ENCODE measurements around the gene SLC12A2.

The SLC12A2 gene

DNA sequence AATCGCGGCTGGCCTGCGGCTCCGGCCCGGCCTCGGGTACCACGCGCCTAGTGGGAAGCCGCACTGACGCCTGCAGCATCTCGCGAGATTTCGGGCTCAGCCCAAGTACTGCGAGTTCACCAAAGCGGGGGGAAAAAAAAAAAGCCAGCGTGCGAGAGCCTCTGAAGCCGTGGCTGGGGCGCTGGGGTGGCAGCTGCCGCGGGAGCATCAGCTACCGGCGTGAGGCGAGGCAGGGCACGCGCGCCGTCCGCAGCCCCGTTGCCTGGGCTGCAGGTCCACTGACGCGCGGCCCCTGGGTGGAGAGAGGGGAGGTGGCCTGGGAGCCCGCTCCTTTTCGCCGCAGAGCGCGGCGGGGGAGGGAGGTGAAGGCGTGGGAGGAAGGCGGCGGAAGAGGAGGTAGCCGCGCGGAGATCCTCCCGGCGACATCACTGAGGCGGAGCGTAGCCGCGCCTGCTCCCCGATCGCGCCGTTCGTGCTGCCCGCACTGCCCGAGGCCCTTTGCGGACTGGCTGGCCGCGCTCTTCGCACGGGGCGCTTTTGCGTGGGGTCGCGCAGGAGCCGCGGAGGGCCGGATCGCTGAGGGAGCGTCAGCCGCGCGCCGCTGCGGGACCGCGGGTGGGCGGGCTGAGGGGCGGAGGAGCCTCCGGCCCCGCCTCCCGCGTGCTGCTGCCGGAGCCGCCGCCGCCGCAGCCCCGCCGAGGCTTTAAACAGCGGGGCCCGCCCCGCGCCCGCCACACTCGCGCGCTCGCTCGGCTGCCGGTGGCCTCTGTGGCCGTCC lies at the start of gene SLC12A2:
Gene SLC12A2 (plus strand): TSS at position 734 of the 778 bp plus-strand sequence. CDS start 189 bp downstream, outside the sequence.
- DNase-seq, result peak; percentile 91

DNA sequence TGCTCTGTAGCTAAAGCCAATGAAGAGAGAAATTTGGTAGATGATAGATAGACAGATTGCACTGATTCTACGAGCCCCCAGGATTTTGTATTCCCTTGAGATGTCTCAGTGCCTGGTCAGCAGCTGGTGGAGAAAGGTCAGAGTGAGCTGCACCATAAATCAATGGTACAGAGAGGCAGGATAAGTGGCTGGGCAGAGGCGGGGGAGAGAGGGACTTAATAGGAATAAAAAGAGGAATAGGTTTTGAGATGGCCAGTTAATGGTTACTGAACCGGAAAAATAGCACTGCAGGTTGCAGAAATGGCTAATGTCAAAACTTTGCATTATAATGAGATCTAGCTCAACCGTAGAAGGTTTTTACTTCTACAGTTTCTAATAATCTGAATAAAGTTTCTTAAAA lies 47.9 kb upstream of the SLC12A2 start:
- no peak for DNase-seq

DNA sequence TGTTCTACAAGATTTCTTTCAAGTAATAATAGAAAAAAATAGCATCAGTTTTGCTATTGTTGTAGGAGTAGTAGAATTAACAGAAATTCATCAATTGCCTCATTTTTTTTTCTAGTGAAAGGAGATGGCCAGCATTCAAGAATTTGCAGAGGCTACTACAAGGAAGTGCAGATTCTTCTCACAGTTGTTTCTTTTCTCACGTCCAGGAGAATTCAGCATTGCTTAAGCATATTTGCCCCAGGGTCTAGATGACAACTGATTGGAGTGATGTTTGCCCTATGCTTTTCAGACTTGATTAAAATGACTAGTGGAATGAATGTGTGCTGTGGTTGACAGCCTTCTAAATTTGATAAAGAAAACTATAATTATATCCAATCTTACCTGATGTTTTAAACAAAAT lies 46.6 kb upstream of the SLC12A2 start:
- DNase-seq, result no peak

DNA sequence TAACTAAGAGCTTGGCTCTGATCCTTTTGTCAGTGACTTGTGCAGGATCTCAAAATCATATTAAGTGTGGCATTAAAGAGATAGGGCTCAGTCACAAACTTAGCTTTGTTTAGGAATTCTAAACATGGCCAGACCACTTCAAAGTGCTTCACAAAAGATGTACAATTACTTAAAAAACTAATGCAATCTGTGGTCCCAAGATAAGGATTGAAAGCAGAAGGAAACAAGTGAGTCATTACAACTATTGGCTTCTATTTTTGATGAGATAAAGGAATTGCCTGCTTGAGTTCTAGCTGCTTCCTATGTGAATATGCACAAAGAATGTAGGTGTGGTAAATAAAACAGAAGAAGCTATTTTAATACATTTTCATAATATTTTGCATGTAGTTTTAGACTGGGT lies 44.9 kb upstream of the SLC12A2 start:
- no peak for DNase-seq

DNA sequence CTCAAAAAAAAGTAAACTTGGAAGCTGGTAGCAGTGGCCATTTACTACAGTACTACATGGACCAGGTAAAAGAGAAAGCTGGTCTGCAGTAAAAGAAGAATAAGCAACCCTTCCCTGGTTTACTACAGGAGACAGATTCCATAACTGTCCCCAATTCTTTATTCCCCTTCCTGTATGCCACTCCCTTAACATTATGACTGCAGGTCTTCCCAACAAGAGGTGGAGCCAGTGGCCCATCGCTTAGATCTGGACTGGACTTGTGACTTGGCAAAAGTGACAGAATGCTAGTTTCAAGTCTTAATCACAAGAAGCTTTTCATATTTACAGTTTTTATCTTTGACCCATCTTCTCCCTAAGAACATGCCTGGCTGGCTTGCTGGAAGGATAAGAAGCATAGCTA lies 42.6 kb upstream of the SLC12A2 start:
- no peak for DNase-seq

DNA sequence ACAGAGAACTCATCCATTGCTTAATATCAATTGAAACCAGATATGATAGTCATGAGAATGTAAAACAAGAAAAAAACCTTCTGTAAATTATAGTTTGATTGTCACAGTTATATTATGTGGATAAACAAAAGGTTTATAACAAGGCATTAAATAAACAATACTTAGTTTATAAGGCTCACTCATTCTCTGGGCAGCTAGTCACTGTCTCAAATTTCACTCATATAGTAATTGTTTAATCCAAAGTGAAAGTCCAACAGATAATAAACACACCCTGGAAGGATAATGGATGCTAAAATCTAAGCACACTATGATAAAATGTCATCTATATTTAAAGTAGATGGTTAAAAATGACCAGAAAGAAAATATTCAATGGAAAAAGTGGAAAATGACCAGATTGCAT lies 30.8 kb upstream of the SLC12A2 start:
- no peak for DNase-seq

DNA sequence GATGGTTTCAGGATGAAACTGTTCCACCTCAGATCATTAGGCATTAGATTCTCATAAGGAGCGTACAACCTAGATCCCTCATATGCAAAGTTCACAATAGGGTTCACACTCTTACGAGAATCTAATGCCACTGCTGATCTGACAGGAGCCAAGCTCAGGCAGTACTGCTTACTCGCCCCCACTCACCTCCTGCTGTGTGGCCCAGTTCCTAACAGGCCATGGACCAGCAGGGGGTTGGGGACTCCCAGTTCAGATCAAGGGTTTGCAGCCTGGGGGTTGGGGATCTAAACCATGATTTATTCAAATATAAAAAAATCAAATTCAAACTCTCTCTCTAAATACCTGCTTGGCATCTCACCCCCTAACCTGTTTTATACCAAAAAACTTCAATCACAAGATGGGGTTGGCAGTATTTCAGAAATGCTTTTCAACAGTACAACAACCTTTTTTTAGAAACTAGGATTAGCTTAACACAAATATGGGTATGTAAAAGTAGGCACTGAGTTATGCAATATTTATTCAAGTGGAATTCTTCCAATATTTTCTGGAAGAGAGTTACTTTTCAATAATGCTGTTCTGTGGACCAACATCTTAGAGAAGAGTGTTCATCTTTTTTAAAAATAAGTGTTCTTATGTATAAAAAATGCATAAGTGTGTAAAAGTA lies 30.1 kb upstream of the SLC12A2 start:
- DNase-seq, result no peak

DNA sequence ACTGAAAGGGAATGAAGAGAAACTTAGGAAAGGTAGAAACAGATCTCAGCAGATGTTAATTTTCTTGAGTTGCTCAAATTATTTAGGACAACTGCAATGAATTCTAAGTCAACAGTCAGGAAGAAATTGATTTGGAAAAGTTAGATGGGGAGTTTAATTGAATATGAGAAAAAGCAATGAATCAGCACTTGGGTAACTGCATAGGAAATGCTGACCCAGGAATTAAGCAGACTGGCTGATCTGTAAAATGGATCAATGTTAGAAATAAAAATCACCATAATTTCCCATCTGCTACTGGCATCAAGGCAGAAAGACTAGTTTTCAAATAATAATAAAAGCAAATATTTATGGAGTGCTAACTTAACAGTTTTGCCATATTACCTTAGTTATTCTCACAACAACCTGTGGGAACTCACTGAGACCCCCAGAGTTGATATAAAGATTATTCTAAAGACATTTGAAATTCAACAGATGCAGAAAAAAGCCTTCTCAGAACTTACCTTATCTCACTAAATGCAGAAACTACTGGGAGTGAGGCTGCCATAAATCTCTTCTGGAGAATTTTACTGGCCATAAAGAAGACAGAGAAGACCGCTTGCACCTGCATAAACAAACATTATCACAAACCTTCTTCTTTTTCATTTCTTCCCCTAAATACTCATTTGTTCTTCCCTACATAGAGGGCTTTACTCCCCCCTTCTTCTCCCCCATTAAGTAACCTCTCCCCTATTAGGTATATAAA lies 22.8 kb upstream of the SLC12A2 start:
- DNase-seq, result no peak

DNA sequence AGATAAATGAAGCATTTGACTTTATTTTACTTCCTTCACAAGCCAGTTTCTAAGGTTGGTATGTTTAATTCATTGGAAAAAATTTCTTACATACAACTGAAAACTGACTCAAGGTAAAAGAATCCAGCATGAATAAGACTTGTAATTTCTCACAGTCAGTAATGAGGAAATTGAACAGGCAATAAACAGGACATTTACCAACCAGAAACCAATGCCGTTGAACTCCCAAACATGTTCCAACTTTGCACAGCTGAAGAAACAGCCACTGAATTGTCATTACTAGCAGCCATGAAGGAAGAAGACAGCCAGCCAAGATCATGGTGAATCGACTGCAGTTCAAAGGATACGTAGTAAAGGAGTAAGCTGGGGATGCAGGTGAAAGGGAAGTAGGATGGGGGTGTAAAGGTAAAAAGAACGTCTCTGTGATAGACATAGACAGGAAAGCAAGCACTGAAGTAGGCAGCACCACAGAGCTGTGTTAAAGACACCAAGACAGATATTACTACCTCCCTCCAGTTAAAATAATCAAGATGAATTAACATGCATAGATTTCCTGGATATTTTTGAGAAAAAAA lies 21.3 kb upstream of the SLC12A2 start:
- DNase-seq, result no peak

DNA sequence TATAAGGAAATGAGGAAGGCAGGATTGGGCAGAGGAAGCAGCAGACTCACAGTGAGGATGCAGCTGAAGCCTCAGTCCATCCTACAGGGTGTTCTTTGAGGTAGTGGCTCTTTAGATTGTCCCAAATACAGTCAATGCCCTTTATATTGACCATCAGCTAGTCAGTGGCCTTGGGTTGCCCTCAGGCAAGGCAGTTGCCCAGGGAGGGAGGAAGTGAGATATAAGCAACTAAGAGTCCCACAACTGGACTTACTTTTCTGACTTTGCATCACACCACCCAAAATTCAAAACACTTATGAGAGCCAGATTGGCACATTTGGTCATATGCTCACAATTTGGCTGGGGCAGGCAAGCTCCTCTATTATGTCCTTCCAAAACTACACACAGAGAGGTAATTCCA lies 9.4 kb upstream of the SLC12A2 start:
- no peak for DNase-seq

DNA sequence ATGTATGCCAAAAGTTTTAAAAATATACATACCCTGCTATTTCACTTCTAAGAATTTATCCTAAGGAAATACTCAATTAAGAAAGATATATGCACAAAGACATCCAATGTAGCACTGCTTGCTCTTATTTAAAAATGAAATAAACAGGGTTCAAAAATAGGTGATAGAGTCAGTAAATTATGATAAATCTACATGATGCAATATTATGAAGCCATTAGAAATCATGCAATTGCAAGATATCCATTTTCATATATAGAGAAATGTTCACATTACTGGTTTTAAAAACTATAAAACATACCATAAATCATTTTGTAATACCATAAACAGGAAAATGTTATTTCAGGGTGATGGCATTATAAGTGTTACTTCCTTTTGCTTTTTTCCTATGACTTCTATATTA lies 8.6 kb upstream of the SLC12A2 start:
- no peak for DNase-seq

DNA sequence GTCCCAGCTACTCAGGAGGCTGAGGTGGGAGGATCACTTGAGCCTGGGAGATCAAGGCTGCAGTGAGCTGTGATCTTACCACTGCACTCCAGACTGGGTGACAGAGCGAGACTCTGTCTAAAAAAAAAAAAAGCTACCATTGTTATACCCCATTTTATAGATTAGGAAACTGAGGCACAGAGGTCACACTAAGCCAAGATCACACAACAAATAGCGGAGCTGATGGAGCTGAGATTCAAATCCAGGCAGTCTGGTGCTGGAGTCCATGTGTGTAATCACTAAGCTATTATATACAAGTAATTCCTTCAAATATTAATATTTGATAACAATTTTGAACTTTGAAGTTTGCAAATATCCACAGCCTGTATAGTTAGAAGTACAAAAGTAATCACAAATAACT lies 6.0 kb upstream of the SLC12A2 start:
- DNase-seq, result no peak

DNA sequence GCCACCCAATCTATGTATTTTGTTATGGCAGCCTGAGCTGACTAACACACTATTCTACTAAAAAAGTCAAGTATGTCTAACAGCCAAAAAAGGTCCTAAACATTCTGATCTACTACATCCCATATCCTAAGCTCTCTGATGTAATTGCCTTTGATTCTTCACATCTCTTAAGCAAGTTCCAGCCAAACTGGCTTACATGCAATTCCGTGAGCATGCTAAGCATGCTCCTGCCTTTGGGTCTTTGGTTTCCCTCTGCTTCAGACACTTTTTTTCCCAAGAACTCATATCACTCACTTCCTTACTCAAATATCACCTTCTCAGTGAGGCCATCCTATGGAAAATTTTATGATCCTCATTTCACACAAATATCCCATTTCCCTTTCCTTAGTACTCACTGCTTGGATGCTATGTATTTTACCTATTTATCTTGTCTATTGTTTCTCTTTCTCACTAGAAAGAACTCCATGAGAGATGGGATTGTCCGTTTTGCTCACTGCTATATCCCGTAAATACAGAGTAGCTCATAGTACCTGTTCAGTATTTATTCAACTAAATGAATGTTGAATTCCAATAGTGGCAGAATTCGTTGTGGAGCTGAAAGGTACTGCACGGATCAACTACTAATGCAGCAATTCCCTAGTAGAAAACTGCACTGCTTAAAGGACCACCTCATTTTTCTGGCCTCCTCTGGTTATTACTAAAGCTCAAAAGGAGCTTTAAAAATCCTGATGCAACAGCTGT lies 2.3 kb upstream of the SLC12A2 start:
- no peak for DNase-seq

DNA sequence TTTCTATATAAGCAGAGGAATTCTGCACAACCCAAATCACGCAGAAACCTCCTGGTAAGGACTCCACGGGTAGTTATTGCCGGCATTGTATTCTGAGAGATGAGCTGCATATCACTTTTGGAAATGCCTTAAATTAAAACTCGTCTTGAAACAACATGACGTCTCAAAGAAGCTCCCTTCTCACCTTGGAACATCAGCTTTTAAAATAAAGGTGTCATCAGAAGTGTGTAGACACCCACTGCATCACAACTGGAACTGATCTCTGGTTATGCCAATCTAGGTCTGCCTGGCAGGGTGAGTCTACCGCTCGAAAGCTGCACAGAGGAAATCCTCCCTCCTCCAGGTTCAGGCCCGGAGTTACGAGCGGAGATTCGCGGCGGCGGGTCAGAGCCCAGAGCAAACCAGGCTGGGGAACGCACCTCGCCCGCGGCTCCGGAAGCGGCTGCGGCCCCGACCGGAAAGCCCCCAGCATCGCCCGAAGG lies 974 bp upstream of the SLC12A2 start:
- no peak for DNase-seq

DNA sequence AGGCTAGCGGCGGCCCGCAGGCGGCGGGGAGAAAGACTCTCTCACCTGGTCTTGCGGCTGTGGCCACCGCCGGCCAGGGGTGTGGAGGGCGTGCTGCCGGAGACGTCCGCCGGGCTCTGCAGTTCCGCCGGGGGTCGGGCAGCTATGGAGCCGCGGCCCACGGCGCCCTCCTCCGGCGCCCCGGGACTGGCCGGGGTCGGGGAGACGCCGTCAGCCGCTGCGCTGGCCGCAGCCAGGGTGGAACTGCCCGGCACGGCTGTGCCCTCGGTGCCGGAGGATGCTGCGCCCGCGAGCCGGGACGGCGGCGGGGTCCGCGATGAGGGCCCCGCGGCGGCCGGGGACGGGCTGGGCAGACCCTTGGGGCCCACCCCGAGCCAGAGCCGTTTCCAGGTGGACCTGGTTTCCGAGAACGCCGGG lies 253 bp downstream of the SLC12A2 start:
- no peak for DNase-seq

DNA sequence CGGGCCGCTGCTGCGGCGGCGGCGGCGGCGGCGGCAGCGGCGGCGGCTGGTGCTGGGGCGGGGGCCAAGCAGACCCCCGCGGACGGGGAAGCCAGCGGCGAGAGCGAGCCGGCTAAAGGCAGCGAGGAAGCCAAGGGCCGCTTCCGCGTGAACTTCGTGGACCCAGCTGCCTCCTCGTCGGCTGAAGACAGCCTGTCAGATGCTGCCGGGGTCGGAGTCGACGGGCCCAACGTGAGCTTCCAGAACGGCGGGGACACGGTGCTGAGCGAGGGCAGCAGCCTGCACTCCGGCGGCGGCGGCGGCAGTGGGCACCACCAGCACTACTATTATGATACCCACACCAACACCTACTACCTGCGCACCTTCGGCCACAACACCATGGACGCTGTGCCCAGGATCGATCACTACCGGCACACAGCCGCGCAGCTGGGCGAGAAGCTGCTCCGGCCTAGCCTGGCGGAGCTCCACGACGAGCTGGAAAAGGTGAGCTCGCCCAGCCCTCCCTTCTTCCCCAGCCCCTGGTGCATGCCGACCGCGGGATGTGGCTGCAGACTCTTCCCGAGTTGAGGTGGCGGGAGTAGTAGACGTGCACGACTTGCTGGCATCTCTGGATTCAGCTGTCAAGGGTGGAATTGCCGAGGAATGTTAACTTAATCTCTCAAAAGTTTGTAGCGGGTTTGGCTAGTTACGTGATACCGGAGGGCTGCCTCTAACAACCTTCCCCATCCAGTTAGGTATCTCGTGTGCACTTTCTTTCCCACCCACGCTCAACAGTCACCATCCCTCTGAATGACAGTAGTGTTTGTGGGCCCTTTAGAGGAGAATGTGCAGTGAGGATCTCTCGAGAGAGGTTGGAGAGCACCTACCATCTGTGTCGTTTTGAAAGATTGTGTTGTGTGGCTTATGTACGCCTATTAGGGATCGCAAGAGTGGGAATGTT lies 932 bp downstream of the SLC12A2 start:
- peak; percentile 63 for DNase-seq

DNA sequence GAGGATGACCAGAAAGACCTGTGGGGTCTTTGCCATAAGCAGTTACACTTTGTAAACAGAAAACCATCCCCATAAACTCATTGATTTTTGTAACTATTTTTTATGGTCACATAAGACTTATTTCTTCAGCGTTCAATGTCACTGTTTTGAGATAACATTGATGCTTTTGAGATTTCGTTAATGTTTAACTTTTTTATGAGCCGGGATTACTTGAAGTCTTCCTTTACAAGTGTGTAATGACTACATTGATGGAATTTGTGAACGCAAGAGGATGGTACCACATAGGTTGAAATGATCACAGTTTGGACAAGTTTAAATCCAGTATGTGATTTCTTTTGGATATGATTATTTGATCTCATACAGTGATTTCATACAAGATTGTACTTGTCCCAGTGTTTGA lies 1.8 kb downstream of the SLC12A2 start:
- no peak for DNase-seq

DNA sequence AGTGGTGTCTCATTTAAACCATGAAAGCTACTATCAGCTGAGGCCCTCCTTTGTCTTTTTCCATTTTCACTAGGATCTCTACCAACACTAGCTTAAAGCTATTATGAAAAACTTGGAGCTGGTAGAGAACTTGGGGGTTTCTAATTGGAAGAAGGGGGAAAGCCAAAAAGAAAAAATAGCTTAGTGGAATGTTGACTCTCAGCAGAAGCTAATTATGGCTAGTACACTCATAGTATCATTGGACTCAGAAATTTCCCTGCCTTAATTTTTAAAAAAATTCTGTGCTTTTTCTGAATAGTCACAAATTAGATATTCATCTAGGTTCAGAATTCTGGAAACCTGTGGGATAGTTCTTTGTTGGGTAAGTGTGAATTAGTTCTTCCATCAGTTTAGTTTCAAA lies 8.0 kb downstream of the SLC12A2 start:
- no peak for DNase-seq

DNA sequence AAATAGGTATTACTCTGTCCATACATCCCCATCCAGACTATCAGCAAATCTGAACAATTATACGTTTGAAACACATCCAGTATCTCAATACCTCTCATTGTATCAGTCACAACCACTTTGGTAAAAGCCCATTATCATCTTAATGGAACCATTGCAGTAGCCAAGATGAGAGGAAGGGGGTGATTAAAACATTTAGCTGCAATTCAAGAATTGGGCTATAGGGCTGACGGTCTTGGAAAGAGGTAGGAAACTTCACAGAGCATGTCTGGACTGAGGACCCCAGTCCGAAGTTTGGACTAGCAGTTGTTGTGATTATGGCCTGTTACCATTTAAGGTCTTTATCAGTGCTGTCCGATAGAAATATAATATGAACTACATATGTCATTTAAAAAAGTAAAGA lies 8.6 kb downstream of the SLC12A2 start:
- DNase-seq, result no peak

DNA sequence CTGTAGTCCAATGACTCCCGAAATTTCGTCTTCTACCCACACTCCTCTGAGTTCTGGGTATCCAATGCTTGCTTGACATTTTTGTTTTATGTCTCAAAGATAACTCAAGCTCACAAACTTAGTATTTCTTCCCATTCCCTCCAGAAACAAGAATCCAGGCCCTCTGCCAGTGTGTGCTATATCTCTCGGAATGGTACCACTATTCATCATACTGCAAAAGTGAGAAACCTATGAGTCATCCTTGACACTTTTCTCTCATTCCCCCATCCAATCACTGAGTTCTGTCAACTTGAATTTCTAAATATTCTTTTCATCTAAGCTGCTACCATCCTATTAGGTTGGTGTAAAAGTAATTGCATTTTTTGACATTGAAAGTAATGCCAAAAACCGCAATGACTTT lies 9.8 kb downstream of the SLC12A2 start:
- DNase-seq, result no peak

DNA sequence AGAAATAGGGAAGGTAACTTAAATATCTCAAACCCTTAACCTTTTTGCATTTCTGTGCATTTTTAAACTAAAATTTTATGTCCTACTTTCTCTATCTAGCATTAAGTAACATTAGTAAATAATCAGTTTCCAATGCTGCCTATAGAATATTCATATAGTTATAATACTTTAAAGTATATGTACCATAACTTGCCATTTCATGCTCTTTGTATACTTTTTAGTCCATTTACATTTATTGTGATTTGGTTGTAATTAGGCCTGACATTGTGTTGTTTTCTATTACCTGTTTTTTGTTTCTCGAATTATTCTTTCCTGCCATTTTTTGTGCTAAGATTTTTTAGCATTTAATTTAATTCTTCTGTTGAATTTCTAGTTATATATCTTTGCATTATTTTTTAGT lies 13.7 kb downstream of the SLC12A2 start:
- no peak for DNase-seq

DNA sequence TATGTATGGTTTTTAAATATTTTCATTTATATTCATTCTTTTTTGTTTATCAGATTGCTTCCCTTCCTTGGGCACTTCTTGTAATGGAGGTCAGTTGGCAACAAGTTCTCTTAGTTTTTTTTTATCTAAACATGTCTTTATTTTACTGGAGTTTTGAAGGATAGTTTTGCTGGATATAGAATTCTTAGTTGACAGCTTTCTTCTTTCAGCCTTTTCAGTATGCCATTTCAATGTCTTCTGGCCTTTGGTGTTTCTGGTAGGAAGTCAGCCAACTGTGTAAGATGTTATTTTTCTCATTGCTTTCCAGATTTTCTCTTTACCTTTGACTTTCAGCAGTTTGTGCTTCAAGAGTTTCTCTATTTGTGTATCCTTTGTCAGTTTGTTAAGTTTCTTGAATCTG lies 14.2 kb downstream of the SLC12A2 start:
- DNase-seq, result no peak

All from stimulated activated CD4-positive, alpha-beta T cell treated with anti-CD3 and anti-CD28 coated beads, Interleukin-15, amount 100 ng/mL, for 24 hours (primary cell).